Embryonic facial prominence (tissue), 1 donor: Measurements from ENCODE around the gene DOCK2.
"Not testable (repeated sequence)": the region's sequence is repeated elsewhere in the genome, so short reads cannot be mapped to it uniquely, and the experiment has no call there.

Source experiments
- DNase-seq: peaks from one replicate; pipeline ENCODE4 v3.0.0-alpha.2; 2016; ENCODE audit errors: extremely low spot score

Gene DOCK2

DNA sequence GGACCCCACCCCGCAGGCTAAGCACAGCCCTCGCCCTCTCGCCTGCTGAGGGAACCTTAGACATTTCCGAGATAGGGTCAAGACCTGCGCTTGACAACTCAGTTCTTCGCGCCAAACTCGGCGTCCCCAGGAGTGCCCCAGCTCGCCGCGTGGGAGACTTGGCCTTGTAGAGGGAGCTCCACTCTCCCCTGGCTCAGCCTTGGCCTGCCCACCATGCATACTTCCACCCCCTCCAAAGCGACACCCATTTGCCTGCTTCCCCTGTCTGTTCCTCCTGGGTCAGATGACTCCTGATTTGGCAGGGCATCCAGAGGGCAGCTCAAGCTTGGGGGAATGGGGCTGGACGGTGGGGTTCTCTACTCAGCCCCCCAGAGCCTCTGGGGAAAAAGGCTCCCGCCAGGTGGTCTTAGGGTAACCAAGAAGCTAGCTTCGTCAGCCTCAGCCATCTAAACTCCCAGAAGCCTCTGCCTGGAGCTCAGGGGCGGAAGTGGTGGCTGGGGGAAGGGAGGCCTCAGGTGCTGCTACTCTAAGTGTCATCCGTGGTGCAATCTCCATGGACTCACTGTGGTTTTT is 560 bp downstream of the DOCK2 start:
- no peak for DNase-seq

DNA sequence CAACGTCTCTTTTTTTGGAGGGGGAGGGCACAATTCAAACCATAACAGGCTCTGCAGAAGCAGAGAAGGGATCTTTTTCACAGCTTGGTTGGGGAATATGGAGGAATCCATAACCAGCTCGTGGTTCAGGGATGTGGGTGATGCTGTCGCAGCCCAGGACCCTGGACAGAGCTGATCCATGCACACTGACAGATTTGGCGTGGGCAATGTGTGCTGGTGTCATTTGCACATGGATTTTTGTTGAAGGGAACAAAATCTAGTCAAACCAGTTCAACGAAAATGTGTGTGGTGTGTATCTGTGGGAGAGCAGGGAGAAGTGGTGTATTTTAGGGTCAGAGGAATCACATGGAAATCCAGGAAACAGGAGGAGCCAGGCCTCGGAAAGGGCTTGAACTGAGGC is 4.2 kb downstream of the DOCK2 start:
- DNase-seq, result peak; percentile 39

DNA sequence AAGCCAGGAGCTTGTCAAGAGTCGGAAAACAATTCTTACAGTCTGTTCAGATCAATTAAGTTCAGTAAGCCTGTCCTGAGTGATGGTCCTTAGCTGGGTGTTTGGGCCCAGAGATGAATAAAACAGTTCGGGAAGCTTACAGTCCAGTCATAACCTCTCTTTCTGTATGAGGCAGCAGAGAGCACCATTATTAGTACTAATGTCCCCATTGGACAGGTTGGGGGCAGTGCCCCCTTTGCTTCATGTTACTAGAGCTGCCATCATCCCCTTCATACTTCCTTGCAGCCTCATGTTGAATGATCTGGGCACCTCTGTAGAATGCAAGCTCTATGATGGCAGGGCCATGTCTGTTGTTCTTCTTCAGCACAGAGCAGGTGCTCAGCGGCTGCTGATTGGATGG is 9.8 kb downstream of the DOCK2 start:
- no peak for DNase-seq

DNA sequence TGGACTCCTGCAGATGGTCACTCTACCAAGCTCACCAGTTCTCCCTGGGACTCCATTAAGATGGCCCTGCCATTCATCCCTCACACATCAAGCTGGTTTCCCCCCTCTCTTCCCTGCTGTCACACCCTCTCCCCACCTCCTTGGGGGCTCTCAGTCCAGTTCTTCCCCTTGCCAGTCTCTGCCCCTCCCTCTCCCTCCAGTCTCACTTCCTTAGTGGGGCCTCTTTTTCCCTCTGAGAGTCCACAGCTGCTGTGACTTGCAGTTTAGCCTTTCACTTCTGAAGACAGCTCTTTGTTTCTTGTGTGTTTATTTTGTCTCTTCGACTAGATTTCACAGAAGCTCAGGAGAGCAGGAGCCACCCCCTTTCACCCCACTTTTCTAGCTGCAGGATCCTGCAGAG is 10.5 kb downstream of the DOCK2 start:
- DNase-seq, result no peak

DNA sequence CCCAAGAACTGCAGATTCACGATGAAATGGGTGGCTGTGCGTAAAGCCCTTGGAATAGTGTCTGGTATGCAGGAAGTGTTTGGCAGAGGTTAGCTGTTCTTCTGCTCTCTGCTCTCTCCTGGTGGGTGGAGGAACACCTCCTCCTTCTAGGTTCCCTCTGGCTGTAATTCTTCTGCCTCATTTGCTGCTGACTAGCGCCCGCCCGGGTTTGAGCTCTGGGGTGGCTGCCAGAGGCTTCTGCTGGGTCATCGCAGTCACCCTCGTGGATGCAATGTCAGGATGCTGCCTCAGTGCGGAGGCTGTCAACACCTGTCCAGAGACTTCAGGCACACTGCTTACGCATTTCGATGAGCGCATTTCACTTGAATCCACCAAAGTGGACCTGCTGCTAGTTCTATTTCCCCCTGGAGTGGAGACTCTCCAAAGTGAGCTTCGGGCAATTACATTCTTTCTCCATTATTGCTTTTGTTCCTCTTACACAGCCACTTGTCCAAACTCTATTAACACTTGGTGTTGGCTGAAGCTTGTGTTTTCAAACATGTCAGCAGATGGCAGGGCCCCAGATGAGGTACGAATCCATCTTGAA is 11.7 kb downstream of the DOCK2 start:
- no peak for DNase-seq

DNA sequence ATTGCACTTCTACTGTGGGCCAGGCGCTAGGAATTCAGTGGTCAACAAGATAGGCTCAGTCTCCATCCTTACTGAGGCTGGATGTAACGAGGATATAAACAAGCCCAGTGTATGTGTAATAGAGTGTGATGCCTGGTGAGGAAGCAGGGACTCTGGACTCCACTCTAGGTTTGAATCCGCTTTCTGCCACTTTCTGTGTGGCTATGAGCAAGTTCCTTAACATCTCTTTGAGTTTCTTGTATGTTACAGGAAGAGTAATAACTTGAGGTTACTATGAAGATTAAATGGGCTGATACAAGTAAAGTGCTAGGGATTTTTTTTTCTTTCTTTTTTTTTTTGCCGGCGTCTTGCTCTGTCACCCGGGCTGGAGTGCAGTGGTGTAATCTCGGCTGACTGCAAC is 12.4 kb downstream of the DOCK2 start:
- no peak for DNase-seq

DNA sequence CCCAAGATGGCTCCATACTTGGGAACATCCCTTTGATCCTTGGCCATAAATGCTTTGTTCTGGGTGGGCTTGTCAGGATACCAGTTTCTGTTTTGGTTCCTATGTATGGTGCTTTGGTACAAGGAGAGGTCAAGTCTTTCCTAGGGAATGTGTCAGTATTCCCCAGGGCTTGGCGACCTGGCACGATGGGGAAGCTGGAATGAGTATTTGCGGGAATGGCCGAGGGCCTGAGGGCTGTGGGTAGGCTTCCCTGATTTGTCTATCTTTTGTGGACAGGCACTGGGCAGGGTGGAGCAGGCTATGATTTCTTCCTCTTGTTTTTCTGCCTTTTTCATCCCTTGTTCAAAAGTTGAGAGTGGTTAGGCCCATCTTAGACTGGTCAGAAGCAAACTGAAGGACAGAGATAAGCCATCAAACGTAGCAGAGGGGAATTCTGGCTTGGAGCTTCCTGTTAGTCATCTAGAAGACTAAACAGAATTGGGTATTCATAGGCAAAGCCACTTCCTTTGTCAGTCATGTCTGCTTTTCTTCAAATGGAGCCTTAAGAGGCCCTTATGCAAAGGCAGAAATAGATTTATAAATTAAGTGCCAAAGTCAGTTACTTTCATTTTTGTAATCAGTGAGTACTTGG is 13.7 kb downstream of the DOCK2 start:
- no peak for DNase-seq

DNA sequence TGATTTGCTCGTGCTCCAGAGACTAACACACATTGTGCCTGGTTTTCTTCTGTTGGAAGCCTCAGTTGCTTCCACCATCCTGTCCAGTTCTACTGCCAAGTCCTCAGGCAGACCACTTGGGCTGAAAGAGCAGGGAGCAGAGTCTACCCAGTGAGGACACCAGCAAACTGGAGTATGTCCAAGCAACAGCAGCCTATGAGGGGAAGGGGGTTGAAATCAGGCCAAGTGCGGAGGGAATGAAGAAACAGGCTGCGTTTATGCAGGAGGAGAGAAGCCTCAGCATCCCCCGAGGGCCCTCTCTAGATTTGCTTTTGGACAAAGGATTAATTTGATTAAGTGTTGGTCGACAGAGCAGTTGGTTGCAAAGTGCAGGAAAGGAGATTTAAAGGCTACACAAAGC is 14.5 kb downstream of the DOCK2 start:
- DNase-seq, result no peak

DNA sequence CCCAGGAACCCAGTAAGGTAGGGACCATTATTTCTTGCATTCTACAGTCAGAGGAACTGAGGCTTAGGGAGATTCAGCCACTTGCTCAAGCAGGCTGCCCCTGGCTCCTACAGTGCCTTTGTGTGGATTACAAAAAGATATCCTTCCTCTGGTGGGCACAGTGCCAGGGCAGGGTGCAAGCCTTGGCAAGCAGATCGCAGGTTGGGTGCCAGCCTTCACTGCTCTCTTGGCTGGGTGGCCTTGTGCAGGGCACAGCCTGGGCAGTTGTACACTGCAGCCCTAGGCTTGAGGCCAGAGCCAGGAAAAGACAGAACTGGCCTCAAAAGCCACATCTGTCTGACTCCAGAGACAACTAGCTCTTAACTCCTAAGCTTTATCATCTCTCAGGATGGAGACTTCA is 15.0 kb downstream of the DOCK2 start:
- no peak for DNase-seq

DNA sequence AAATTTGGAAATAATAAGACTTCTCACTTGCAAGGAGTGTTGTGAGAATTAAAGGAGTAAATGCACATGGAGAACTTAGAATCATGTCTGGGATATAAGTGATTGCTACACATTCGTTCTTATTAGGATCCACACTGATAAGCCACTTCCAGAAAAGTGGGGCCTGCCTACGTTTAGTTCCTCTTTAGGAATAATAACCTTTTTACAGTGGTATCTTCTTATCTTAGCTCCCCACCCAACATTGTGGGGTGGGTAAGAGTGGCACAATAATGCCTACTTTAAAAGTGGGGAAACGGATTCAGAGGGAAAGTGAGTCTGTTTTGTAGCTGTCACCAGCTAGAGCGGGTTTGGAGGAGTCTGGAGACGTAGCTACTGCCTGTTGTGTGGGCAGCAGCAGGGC is 16.0 kb downstream of the DOCK2 start:
- DNase-seq, result no peak

DNA sequence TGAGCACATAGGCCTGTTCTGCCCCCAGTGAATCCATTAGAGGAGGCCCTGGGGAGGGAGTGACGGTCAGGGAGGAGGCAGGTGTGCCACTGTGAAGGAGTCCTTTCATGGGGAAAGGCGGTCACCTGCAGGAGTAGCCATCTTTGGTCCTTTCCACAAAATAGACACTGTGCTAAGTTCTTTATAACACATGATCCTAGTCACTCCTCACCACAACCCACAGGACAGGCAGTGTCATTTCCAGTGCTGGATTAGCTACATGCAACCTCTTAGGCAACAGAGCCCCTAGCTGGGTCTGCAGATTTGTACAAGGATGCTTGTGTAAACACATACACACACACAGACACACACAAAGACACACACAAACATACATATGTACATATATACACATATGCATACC is 18.3 kb downstream of the DOCK2 start:
- no peak for DNase-seq

DNA sequence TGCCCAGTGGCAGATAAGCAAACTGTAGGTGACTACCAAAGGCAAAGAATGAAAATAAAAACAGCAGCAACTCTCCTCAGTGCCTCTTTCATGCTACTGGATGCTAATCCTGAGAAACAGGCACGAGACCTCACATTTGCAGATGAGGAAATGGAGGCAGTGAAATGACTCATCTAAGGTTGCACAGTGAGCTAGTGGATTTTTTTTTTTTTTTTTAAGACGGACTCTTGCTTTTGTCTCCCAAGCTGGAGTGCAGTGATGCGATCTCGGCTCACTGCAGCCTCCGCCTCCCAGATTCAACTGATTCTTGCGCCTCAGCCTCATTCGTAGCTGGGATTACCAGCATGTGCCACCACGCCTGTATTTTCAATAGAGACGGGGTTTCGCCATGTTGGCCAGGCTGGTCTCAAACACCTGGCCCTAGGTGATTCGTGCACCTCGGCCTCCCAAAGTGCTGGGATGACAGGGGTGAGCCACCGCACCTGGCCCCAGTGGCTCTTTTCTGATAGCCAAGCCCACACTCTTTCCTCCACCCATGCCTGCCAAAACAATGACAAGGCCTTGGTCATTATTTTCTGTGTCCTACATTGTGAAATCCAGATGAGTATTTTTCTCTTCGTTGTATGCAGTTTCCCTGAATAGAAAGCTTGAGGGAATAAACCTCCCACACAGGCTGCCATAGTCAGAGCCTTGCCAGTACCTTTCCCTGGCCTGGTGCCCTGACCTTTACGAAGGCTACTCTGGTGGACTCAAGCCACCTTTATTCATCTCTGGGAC is 19.2 kb downstream of the DOCK2 start:
- DNase-seq, result no peak

DNA sequence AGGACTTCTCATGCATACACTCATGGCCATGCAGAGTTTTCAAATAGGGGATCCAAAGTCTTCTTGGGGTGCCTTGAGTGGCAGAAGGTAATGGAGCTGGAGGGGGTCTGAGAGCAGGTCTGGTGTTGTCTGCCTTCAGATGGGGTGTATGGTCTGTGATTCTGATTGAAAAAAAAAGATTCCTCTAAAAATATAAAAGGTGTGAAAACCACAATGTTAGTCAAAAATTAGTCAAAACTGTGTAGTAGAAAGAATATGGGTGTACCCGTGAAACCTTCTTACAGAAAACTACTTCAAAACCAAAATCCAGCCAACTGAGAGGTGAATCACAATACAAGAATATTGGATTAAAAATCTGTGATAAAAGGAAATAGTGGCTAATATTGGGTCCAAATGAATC is 20.1 kb downstream of the DOCK2 start:
- no peak for DNase-seq

DNA sequence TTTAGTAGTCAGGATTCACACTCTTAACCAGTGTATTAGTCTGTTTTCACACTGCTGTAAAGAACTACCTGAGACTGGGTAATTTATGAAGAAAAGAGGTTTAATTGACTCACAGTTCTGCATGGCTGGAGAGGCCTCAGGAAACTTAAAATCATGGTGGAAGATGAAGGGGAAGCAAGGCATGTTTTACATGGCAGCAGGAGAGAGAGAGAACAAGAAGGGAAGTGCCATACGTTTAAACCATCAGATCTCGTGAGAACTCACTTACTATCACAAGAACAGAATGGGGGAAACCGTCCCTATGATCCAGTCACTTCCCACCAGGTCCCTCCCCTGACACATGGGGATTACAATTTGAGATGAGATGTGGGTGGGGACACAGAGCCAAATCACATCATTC is 25.4 kb downstream of the DOCK2 start:
- DNase-seq, result not testable (repeated sequence)

DNA sequence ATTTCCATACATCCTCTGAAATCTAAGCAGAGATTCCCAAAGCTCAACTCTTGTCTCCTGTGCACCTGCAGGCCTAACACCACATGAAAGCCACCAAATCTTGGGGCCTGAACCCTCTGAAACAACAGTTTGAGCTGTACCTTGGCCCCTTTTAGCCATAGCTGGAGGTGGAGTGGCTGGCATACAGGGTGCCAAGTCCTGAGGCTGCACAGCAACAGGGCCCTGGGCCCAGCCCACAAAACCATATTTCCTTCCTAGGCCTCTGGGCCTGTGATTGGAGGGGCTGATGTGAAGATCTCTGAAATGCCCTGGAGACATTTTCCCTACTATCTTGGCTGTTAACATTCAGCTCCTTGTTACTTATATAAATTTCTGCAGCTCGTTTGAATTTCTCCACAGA is 26.5 kb downstream of the DOCK2 start:
- no peak for DNase-seq

DNA sequence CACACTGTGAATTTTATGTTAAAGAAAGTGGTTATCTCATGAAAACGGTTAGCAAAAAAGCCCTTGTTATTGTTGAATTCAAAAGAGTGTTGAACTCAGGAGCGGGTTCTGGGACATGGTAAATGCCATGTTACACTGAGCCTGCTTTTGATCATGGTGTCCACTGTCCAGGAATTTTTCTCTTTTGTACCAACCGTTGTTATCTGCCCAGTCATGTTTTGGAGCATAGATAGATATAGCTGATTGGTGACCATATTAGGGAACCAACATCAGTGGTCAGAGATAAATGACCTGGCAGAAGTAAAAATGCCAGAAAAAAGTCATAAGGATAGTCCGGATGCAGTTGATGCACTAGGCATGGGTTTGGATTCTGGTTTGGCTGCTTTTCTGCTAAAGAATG is 29.3 kb downstream of the DOCK2 start:
- DNase-seq, result no peak

DNA sequence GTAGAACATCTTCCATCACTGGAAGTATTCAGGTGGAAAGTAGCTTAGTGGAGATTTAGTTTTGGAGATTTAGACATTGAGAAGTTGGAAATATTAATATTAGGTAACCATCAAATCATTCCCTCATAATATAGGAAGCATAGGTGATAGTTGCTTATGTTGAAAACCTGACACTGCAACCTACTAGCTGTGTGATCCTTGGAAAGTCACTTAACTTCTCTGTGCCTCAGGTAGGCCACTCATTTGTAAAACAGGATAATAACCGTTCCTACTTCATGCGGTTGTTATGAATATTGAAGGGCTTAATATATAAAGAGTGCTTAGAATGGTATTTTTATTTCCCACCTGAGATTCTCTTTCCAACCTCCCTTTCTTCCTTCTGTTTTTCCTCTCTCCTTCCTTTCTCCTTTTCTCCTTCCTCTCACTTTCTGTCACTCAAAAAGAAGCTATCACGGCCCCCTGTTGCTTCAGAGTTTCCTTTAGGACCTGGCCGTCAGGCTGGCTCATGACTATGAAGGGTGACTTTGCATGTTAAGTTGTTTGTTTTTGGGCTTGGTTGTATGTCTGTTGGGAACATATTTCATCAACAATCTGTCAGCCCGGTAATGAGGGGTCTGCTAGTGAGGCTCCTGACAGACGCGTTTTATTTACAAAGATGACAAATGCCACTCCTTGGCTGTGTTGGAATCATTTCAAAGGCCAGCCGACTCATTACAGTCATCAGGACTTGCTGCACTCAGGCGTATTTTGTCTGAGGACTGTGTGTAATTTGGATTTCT is 31.0 kb downstream of the DOCK2 start:
- no peak for DNase-seq

DNA sequence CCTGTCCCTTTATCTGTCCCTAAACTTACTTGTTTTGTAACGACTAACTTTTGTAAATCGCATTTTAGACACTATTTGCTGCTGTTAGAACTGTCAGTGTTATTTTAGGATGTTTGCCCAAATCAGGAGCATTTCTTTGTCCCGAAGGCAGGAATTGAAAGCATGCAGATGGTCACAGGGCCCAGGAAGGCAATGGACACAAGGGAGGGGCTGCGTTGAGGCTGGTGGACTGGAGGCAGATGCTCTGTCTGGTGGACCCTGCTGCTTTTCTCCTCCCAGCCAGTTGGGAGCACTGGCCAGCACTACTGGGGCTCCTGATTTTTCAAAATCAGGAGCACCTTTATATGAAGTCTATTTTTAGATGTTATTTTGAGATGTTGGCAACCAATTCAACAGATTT is 31.7 kb downstream of the DOCK2 start:
- no peak for DNase-seq

DNA sequence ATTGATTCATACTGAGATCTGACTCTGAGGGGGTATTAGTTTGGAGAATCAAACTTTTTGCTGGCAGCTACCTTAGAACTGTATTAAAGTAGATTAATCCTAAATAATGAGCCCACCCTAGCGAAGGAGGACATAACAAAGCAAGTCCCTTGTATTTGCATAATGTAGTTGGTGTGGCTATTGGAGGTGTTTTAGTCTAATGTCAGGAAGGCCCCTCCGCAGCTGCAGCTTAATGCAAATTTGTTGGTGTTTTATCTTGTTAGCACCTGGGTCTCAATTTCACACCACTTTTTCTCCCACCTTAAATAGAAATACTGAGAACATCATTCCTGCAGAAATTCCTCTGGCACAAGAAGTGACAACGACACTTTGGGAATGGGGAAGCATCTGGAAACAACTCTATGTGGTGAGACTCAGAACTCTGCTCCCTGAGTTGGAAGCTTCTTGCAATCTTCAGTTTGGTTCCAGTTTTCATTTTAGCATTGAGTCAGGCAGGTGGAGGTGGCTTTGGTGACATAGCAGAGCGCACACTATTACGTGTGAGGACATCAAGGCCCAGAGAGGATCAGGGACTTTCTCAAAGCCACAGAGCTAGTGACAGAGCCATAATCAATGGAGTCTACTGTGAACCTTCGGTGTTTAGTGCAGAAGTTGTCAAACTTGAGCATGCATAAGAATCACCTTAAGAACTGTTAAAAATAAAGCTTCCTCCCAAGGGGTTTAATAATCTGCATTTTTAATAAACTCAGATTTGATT is 33.9 kb downstream of the DOCK2 start:
- DNase-seq, result no peak

DNA sequence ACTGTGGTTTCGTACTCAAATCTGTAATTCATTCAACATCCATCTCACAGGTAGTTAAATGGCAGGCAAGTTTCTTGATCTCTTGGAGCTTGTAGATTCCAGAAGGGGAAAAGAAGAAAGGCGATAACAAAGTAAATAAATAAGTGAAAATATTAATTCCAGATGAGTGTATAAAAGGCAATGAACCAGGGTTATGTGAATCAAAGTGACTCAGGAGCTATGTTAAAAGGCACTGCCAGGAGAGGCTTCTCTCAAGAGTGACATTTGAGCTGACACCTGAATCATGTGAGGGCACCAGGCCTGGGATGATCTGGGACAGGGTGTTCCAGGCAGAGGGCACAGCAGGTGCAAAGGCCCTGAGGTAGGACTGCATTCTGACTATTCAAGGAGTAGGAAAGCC is 45.0 kb downstream of the DOCK2 start:
- DNase-seq, result no peak

DNA sequence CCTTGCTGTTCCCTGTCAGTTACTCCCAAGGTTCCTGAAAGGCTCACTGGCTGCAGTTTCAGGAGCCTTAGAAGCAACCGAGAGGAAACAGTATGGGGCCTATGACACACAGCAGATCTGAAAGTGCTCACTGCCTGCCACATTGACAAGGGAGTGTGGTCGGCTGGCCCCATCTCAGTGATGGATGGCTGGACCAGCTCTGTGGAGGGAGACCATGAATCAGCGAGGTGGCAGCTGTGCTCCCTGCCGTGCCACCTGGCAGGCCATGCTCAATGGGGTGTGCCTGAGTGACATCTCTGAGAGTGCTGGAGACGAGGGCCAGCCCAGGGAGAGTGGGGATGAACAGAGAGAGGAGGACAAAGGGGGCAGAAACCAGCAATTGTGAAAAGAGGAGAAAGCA is 49.1 kb downstream of the DOCK2 start:
- no peak for DNase-seq

DNA sequence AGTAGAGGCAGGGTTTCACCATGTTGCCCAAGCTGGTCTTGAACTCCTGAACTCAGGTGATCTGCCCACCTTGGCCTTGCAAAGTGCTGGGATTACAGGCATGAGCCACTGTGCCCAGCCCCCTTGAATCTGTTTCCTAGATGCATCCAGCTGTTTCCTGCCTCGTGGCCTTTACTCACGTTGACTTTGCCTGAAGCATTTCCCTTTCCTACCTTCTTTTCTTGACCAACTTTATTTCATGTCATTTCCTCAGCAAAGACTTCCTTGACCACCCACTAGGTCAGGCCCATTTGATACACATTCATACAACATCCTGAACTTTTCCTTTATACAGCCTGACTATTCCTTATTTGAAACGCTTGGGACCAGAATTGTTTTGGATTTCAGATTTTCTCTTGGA is 51.0 kb downstream of the DOCK2 start:
- DNase-seq, result no peak
